ENCODE data around the gene SGSM1.

Gene SGSM1

GRCh38 chr22:24789516-24789915, 16.5 kb upstream of the SGSM1 start:
- no peak overlapping the region for H3K4me3 ChIP-seq (ENCODE audit: low read length)
- no peak for TF ChIP-seq CTCF (IDR thresholded peaks at IDR 0.05; ENCODE audit: insufficient read depth, low read depth, low read length, missing control alignments)
- no peak for DNase-seq (ENCODE audit: low read depth)

DNA sequence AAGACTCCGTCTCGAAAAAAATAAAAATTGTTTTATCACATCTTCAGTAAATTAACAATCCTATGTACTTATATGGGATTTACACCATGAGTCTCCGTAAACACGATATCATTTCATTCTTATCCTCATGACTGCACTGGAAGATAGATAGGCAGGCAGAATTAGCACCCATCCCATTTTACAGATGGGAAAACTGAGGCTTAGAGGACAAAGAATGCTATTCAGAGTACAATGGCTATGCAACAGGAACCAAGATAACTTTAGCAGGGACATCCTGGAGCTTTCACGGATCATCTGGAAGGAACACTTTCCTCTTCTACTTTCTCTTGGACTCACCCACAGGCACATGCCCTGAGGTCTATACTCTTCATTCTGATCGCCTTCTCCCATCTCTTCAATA, 14.6 kb upstream of the SGSM1 start:
- H3K4me3 ChIP-seq (ENCODE audit: low read length) = no peak overlapping the region
- no peak for TF ChIP-seq CTCF (IDR thresholded peaks at IDR 0.05; ENCODE audit: insufficient read depth, low read depth, low read length, missing control alignments)
- DNase-seq (ENCODE audit: low read depth) = no peak

GRCh38 chr22:24796056-24796455, 10.0 kb upstream of the SGSM1 start:
- no peak overlapping the region for H3K4me3 ChIP-seq (ENCODE audit: low read length)
- no peak for TF ChIP-seq CTCF (IDR thresholded peaks at IDR 0.05; ENCODE audit: insufficient read depth, low read depth, low read length, missing control alignments)
- no peak for DNase-seq (ENCODE audit: low read depth)

- no peak for DNase-seq (ENCODE audit: low read depth)
- no peak overlapping the region for H3K4me3 ChIP-seq (ENCODE audit: low read length)
- no peak for TF ChIP-seq CTCF (IDR thresholded peaks at IDR 0.05; ENCODE audit: insufficient read depth, low read depth, low read length, missing control alignments)
Measured at GRCh38 chr22:24796860-24797259, 9.2 kb upstream of the SGSM1 start.

- DNase-seq (ENCODE audit: low read depth) = no peak
- no peak for TF ChIP-seq CTCF (IDR thresholded peaks at IDR 0.05; ENCODE audit: insufficient read depth, low read depth, low read length, missing control alignments)
- H3K4me3 ChIP-seq (ENCODE audit: low read length) = no peak overlapping the region
Measured at GRCh38 chr22:24801901-24802465, 4.0 kb upstream of the SGSM1 start.

- DNase-seq (ENCODE audit: low read depth) = peak; percentile 51
- no peak overlapping the region for H3K4me3 ChIP-seq (ENCODE audit: low read length)
- TF ChIP-seq CTCF (IDR thresholded peaks at IDR 0.05; ENCODE audit: insufficient read depth, low read depth, low read length, missing control alignments) = peak; percentile 90
Measured at GRCh38 chr22:24803064-24803542, 2.9 kb upstream of the SGSM1 start.

GRCh38 chr22:24806663-24807001, 621 bp downstream of the SGSM1 start:
- TF ChIP-seq CTCF (IDR thresholded peaks at IDR 0.05; ENCODE audit: insufficient read depth, low read depth, low read length, missing control alignments) = no peak
- DNase-seq (ENCODE audit: low read depth) = no peak
- H3K4me3 ChIP-seq (ENCODE audit: low read length) = no peak overlapping the region
